AG08396 (cell line): ENCODE data around the gene RNF214.

Source experiments
- DNase-seq: peaks from one replicate; pipeline ENCODE4 v3.0.0; 2012; ENCODE audit warnings: low spot score, mixed read lengths

The RNF214 gene

GRCh38 chr11:117214404-117215110 lies 17.9 kb upstream of the RNF214 start:
- no peak for DNase-seq

DNA sequence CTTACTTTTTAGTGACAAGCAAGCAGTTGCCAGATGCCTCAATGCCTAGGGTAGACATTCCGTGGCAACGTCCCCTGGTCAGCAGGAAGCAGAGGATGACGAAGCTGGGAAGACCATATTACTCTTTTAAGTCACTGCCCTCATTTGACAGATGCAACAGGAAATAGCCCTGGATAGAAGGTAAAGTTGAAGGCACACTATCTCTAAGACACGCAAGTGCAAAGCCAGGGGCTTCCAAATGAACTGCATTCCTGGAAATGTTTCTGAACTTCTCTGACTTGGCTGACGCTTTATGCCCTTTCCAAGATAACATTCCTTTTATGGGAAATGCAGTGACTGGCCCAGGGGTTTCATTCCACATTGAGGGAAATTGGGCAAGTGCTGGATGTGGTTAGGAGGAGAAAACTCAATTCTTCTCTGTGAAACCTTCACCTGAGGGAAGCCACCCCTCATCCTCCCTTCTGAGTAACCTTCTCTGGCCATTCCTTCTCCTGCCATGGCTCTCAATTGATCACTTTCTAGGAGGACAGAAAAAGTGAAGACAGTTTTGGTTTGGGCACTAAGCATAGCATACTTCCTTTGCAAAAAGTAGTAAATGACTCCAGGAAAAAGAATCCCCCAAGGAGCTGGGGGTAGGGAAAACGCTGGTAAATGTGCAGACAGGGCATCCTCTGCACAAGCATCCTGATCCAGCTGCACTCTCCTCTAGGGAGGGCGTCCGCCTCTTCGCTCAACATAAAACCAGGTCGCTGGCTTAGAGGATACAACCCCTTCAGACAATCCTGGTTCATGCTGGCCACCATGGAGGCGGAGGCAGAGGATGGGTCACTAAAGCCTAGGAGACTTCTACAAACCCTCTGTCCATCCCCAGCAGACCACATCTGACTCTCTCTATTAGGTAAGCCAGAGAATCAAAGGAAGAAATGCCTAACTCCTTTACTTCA lies 15.1 kb upstream of the RNF214 start:
- no peak for DNase-seq

- DNase-seq, result no peak
Observed at GRCh38 chr11:117218133-117218915, 14.1 kb upstream of the RNF214 start.

DNA sequence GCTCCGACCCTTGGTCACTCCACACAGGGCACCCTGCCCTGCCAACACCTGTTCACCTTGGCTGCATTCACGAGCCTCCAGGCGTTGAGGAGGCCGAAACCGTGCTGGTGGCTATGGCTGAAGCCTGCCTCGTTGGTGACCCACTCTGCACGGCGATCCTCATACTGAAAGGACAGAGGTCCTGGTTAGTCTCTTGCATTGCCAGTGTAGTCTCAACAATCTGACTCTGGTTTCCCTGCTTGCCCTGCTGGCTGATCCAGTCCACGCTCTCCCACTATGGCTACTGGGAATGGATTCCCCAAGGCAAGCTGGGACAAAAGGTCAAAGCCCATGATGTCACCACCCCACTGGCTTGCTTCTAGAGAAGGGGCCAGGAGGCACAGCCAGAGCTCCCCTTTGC lies 13.5 kb upstream of the RNF214 start:
- no peak for DNase-seq

DNA sequence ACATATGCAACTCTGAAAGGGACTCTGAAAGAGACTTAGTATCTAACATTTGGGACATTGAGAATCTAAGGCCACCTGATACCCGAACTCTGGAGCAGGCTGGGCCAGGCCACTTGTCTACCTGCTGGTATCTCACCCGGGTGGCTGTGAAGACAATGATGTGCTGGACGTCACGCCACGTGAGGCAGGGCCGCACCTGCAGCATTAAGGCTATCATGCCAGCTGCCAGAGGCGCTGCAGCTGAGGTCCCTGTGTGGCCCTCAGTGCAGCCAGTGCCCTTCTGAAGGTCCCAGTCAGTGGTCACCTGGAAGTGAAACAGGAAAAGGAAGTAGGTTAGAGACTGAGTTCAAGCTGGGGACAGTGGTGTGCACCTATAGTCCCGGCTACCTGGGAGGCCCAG lies 13.0 kb upstream of the RNF214 start:
- no peak for DNase-seq

DNA sequence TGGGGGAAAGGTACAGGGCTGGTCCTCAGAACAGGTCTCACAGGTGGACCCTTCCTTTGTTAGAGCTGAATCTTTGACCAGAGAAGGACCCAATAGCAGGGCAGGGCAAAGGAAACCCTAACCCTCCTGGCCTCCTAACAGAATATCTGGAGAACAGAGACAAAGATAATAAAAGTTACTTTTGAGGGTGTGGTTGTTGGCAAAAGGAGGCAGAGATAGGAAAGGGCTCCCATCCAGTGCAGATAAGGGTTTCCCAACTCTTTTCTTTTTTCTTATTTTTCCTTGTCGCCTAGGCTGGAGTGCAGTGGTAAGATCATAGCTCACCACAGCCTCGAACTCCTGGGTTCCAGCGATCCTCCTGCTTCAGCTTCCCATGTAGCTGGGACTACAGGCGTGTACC lies 12.5 kb upstream of the RNF214 start:
- DNase-seq, result no peak

- no peak for DNase-seq
Observed at GRCh38 chr11:117220568-117220967, 11.9 kb upstream of the RNF214 start.

DNA sequence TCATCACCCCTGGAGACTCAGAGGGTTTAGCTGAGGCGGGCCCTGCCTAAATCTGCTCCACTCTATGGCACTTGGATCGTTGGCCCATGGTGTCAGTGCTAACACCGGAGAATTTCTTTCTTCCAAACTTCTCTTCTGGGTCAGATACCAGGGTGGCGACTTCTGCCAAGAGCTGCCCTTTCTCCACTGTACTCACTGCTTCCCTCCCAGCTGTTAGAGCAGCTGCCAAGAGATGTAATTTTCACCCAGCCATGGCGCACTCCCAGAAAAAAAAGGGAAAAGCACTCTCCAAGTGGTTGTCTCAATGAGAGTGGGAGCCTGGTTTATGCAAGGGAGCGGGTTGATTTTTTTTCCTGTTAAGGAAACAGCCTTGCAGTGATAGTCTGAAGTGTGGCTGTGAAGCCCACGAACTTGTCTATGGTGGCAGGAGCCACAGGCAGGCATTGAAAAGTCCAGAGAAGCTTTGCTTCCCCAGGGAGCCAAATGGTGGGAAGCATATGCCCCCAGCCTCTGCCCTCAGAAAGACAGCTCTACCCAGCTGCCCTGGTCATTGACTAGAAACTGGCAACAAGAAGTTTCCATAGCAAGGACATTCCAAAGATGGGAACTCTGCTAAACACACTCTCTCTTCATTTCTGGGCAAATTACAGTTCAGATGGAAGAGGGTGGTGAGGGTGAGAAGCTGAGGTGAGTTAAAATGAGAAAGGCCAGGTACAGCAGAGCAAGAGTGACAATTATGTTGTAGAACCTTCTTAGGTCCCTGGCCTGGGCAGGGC lies 11.3 kb upstream of the RNF214 start:
- DNase-seq, result no peak

GRCh38 chr11:117221775-117222517 lies 10.5 kb upstream of the RNF214 start:
- DNase-seq, result no peak

DNA sequence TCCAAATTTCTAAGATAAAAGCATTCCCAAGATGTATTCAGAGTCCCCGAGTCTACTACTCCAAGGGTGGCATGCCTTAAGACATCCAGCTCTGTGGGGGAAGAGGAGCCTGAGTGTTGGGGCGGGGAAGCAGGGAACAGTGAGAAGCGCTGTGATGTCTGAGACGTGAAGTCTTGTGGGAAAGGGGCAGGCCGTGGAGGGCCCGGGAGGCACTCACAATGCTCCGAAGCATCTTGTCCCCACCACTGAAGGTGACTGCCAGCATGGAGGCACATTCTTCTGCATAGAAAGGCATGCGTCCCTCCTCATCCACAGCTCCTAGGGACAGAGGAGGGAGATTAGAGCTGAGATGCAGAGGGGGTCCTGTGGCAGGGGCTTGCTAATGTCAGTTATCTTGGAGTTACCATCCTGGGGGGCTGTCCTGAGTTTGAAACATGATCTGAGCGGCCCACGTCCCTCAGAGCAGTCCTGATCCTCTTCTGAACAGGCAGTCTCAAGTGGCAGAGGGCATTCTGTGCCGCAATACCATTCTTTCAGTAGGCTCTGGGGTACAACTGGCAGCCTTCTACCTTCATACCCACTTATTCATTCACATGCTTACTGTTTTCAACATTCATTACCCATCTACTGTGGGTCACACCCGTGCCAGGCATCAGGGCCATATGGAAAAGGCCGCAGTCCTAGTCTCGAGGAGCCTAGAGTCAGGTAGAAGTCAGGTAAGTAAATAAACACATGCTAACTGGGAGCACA lies 9.3 kb upstream of the RNF214 start:
- DNase-seq, result no peak

- no peak for DNase-seq
Observed at GRCh38 chr11:117223741-117224689, 8.5 kb upstream of the RNF214 start.

- DNase-seq, result no peak
Observed at GRCh38 chr11:117225553-117226170, 6.8 kb upstream of the RNF214 start.

DNA sequence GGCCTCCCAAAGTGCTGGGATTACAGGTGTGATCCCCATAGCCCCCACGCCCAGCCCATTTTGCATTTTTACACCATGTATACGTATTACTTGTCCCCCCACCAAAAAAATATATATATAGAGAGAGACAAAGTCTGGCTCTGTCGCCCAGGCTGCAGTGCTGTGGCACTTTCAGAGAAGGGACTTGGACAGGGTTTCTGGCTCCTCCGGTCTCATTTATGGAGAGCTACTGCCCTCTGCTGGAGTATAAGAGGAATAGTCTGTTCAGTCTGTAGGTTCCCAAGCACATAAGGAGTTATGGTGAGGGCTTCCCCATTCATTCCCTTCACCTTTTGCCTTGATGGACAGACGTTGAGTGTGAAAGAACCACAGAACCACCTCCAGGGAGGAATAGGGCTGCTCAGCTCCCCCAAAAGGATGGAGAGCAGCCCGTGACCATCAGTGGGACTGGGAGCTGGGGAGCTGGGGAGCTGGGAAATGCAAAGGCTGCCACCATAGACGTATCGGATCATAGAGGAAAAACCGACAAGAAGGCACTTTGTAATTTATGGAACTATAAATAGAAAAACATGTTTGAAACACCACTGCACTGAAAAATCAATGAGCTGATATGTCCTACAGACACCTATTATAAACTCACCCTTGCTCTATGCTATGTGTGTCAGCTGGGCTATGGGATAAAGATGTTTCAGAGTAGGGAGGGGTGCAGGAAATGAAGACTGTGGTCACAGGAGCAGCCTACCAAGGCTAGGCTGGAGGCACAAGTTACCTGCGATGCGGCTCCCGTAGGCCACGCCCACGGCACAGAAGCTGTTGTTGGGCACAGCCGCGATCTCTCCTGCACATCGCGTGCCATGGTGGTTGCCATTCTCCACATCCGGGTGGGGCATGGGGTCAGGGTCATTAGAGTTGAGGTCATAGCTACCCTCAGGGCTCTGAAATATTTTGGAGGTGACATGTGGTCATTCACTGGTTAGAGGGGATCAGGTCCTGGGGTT lies 5.8 kb upstream of the RNF214 start:
- DNase-seq, result peak; percentile 75

DNA sequence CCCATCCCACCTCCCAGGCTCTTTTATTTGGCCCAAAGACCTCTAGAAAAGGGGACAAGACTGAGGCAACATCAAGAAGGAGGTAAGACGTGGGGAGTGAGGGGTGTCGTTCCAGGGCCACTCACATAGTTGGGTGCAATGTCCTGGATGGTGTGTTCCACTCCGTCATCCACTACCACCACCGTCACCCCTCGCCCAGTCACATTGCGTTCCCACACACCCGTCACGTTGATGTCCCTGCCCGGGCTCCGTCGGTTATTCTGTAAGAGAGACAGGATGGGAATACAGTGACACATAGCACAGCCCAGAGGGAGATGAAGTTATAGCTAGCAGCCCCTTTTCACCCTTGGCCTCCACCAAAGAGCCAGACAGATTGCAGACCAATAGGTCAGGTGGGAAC lies 4.4 kb upstream of the RNF214 start:
- no peak for DNase-seq

GRCh38 chr11:117229411-117229810 lies 3.1 kb upstream of the RNF214 start:
- no peak for DNase-seq

DNA sequence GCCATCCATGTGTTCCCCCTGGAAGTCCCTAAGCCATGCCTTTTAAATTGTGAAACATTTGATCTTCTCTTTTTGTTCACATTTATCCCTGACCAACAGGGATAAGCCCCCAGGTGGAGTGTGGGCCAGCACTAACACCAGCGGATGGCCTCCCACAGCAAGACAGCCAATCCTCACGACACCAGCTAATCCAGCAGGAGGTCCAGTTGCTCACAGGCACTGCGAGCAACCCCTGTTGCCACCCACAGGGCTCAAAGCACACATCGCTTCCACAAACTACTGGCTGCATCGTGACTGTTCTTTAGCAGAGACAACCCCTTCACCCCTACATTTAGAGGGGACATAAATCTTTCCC lies 2.6 kb upstream of the RNF214 start:
- no peak for DNase-seq

DNA sequence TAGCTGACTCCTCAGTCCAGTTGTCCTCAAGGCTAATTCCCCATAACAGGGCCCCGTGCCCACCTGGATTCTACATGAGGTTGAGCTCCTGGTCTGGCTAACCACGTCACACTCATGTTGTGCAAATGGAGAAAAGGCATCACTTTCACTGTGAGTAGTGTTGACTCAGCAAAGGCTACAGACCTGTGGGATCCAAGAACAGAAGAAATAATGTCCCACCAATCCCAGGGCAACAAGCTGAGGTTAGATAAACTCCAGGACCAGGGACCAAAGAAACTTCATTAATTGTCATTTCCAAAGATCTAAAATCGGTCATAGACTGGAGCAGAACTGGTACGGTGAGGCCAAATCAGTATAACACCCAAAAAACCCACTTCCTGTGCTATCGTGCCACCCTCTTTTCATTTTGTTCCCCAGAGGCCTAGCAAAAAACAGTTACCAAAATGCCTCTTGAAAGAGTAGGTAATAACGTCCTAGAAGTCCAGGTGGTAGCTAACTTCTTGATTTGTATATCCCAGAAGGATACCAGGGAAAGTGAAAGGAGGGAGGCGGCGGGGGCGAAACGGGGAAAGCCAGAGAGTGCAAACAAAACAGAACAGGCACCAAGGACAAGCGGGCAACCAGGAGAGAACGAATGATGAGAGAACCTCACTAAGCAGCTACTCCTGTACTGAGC lies 2.0 kb upstream of the RNF214 start:
- no peak for DNase-seq
